Measurements from ENCODE around the gene GRM7.

DNA sequence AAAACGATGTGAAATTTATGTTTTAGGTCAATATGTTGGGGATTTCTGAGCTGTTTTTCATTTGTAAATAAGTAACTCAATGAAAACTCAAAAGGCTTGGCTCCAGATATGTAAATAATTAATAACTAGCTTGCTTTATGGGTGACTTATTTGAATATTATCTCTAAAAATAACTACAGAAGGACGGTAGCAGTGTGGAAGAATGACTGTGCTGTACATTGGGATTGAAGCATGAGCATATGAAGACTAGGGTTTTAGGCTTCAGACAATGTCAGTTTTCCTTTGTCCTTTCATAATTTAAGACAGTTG is 343.9 kb downstream of the GRM7 start:
- no peak for TF ChIP-seq EZH2phosphoT487 (IDR thresholded peaks at IDR 0.05; ENCODE audit: unreplicated experiment)
- TF ChIP-seq, protein P1, sequence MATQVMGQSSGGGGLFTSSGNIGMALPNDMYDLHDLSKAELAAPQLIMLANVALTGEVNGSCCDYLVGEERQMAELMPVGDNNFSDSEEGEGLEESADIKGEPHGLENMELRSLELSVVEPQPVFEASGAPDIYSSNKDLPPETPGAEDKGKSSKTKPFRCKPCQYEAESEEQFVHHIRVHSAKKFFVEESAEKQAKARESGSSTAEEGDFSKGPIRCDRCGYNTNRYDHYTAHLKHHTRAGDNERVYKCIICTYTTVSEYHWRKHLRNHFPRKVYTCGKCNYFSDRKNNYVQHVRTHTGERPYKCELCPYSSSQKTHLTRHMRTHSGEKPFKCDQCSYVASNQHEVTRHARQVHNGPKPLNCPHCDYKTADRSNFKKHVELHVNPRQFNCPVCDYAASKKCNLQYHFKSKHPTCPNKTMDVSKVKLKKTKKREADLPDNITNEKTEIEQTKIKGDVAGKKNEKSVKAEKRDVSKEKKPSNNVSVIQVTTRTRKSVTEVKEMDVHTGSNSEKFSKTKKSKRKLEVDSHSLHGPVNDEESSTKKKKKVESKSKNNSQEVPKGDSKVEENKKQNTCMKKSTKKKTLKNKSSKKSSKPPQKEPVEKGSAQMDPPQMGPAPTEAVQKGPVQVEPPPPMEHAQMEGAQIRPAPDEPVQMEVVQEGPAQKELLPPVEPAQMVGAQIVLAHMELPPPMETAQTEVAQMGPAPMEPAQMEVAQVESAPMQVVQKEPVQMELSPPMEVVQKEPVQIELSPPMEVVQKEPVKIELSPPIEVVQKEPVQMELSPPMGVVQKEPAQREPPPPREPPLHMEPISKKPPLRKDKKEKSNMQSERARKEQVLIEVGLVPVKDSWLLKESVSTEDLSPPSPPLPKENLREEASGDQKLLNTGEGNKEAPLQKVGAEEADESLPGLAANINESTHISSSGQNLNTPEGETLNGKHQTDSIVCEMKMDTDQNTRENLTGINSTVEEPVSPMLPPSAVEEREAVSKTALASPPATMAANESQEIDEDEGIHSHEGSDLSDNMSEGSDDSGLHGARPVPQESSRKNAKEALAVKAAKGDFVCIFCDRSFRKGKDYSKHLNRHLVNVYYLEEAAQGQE (IDR thresholded peaks at IDR 0.05; ENCODE audit: unreplicated experiment): no peak
- TF ChIP-seq, protein P2, sequence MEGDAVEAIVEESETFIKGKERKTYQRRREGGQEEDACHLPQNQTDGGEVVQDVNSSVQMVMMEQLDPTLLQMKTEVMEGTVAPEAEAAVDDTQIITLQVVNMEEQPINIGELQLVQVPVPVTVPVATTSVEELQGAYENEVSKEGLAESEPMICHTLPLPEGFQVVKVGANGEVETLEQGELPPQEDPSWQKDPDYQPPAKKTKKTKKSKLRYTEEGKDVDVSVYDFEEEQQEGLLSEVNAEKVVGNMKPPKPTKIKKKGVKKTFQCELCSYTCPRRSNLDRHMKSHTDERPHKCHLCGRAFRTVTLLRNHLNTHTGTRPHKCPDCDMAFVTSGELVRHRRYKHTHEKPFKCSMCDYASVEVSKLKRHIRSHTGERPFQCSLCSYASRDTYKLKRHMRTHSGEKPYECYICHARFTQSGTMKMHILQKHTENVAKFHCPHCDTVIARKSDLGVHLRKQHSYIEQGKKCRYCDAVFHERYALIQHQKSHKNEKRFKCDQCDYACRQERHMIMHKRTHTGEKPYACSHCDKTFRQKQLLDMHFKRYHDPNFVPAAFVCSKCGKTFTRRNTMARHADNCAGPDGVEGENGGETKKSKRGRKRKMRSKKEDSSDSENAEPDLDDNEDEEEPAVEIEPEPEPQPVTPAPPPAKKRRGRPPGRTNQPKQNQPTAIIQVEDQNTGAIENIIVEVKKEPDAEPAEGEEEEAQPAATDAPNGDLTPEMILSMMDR (conservative IDR thresholded peaks at IDR 0.05; ENCODE audit: low read depth in 2 of 2): no peak
- TF ChIP-seq EZH2 (IDR thresholded peaks at IDR 0.05; ENCODE audit: low read depth, unreplicated experiment): no peak
- TF ChIP-seq ZNF114 (CRISPR knock-in tag; IDR thresholded peaks at IDR 0.05): no peak
- TF ChIP-seq, protein P3, sequence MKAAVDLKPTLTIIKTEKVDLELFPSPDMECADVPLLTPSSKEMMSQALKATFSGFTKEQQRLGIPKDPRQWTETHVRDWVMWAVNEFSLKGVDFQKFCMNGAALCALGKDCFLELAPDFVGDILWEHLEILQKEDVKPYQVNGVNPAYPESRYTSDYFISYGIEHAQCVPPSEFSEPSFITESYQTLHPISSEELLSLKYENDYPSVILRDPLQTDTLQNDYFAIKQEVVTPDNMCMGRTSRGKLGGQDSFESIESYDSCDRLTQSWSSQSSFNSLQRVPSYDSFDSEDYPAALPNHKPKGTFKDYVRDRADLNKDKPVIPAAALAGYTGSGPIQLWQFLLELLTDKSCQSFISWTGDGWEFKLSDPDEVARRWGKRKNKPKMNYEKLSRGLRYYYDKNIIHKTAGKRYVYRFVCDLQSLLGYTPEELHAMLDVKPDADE (IDR thresholded peaks at IDR 0.05): no peak
- no peak for TF ChIP-seq POLR2AphosphoS5 (IDR thresholded peaks at IDR 0.05; ENCODE audit: low read depth)
- TF ChIP-seq CREB1 (CRISPR knock-in tag; IDR thresholded peaks at IDR 0.05; ENCODE audit: low read depth): no peak
- TF ChIP-seq JUNB (IDR thresholded peaks at IDR 0.05; ENCODE audit: unreplicated experiment): no peak
- TF ChIP-seq ZNF331 (CRISPR knock-in tag; IDR thresholded peaks at IDR 0.05; ENCODE audit: low read depth): no peak
- no peak for TF ChIP-seq NANOG (IDR thresholded peaks at IDR 0.05; ENCODE audit: borderline replicate concordance)
- TF ChIP-seq STAT1 (IDR thresholded peaks at IDR 0.05; ENCODE audit: unreplicated experiment): no peak
